Loucy (cell line): Measurements from ENCODE around the gene PRM2.

Experiments
- CTCF ChIP-seq: fragments of 200-600 bp; sonication (generic); conservative IDR thresholded peaks from 2 replicates; pipeline ENCODE4 v1.5.1; 2014; ENCODE audit warnings: mild to moderate bottlenecking, antibody characterized with exemption, low read length
- EZH2phosphoT487 ChIP-seq: fragments of 200-600 bp; IDR thresholded peaks from 2 replicates; pipeline ENCODE4 v1.6.1; 2018; ENCODE audit warnings: antibody characterized with exemption, mild to moderate bottlenecking, moderate library complexity, borderline replicate concordance

- no peak for TF ChIP-seq CTCF
- TF ChIP-seq EZH2phosphoT487: no peak
Observed at GRCh38 chr16:11301645-11302501, 25.6 kb upstream of the PRM2 start.
